ENCODE measurements around the gene PADI2. TPM values are rescaled to one million over a fixed set of nuclear protein-coding genes. Genes with fewer than 3 reads are reported as not detected.
"Not testable (repeated sequence)": the region's sequence is repeated elsewhere in the genome, so short reads cannot be mapped to it uniquely, and the experiment has no call there.

Gene PADI2
- total RNA-seq, 4 donors from 2014 or later: 156 to 176 (median 171) TPM

DNA sequence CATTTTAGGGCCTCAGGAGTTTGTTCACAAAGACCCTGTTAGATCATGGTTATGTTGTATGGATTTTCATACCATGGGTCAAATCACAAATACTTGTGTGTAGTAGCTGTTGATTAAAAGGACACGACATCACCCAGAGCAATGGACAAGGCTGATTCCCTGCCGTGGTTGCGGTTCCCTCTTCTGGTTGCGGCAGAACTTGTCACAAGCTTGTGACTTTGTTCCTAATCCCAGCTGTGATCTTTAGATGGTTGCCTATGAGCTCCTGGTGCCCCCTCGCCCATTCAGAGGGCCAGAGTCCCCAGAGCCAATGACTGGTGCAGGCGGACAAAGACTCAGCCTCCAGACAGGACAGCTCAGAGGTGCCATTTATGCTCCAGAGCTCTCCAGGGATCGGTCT, 53.6 kb downstream of the PADI2 start:
- intact Hi-C loops (cut with DNase I; ENCODE audit: low total_unique reads) (no loop called here), in situ Hi-C loops (cut with MboI; ENCODE audit: low sequenced_read_pairs in 4 of 4) (loop anchor here in 1 of 4 donors (10.0 kb wide), 1 partner anchor 59 kb away; no protein-coding TSS in a partner anchor)
- H3K4me1 ChIP-seq: peaks cover 27 to 31% of the 10 kb centered on the region in 2 donors
- peak overlapping the region in 3 of 4 donors; percentile 78 to 85 (median 83) for H3K27ac ChIP-seq
- peak in 1 of 2 donors; percentile 12 for DNase-seq
- no peaks in the 10 kb centered on the region for H3K9me3 ChIP-seq
- H3K27me3 ChIP-seq: no peaks in the 10 kb centered on the region
- H3K36me3 ChIP-seq: peaks cover 0 to 20% of the 10 kb centered on the region in 2 donors
- ATAC-seq: no peak
- TF ChIP-seq POLR2A (IDR thresholded peaks at IDR 0.05): no peak
- no peak for TF ChIP-seq CTCF (IDR thresholded peaks at IDR 0.05 in 4 of 5, conservative IDR thresholded peaks at IDR 0.05 in 1 of 5)
- H3K4me3 ChIP-seq: no peak overlapping the region

DNA sequence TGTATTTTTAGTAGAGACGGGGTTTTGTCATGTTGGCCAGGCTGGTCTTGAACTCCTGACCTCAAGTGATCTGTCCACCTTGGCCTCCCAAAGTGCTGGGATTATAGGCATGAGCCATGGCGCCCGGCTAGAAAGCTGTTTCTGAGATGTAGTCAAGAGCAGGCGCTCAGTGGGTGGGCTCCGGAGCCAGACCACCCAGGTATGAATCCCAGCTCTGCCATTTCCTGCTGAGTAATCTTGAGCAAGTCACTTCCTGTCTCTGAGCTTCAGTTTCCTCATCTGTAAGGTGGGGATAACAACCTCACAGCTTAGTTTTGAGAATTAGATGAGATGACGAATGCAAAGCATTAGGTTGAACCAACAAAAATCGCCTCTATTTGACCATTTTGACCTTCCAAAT, 56.5 kb downstream of the PADI2 start:
- Histone ChIP-seq H3K27ac (peak overlapping the region; percentile 76 to 85 (median 80)), H3K4me1 (peaks cover 35 to 38% of the 10 kb centered on the region in 2 donors)
- peak in 1 of 2 donors; percentile 9 for DNase-seq
- H3K36me3 ChIP-seq, ATAC-seq, H3K9me3 ChIP-seq, H3K27me3 ChIP-seq, H3K4me3 ChIP-seq: not testable (repeated sequence)
- intact Hi-C loops (cut with DNase I; ENCODE audit: low total_unique reads): loop anchor here (2.0 to 5.0 kb wide), 2 partner anchors 36 to 275 kb away; no protein-coding TSS in a partner anchor
- in situ Hi-C loops (cut with MboI; ENCODE audit: low sequenced_read_pairs in 4 of 4): loop anchor here (5.0 to 10.0 kb wide), 3 partner anchors 60 to 175 kb away; no protein-coding TSS in a partner anchor

GRCh38 chr1:17061892-17062291, 57.4 kb downstream of the PADI2 start:
- DNase-seq: peak in 1 of 2 donors; percentile 1
- TF ChIP-seq POLR2A (IDR thresholded peaks at IDR 0.05) (no peak), CTCF (IDR thresholded peaks at IDR 0.05 in 4 of 5, conservative IDR thresholded peaks at IDR 0.05 in 1 of 5) (no peak)
- in situ Hi-C loops (cut with MboI; ENCODE audit: low sequenced_read_pairs in 4 of 4) (loop anchor here (5.0 to 10.0 kb wide), 3 partner anchors 60 to 175 kb away; no protein-coding TSS in a partner anchor), intact Hi-C loops (cut with DNase I; ENCODE audit: low total_unique reads) (loop anchor here (2.0 to 5.0 kb wide), 2 partner anchors 37 to 275 kb away; no protein-coding TSS in a partner anchor)
- Histone ChIP-seq H3K4me1 (peaks cover 32 to 34% of the 10 kb centered on the region in 2 donors), H3K9me3 (no peaks in the 10 kb centered on the region), H3K36me3 (no peaks in the 10 kb centered on the region), H3K4me3 (no peak overlapping the region), H3K27me3 (no peaks in the 10 kb centered on the region), H3K27ac (peak overlapping the region in 2 of 4 donors; percentile 6 to 78)
- ATAC-seq: no peak

DNA sequence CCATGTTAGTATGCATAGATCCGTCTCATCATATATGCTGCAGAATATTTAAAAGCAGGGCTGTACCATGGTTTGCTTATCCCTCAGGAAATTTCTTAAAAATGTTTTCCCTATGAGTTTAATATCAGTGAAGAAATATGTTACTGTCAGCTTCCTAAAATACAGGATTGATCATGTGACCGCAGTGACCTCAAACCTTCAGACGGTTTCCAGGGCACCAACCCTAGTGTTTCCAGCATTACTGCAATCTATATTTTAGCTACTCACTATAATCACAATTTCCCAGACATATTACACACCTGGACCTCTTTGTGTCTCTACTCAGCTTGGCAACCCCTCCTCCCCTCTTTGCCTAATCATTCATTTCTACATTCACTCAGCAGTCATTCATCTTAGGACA, 57.8 kb downstream of the PADI2 start:
- intact Hi-C loops (cut with DNase I; ENCODE audit: low total_unique reads) (loop anchor here (5.0 kb wide), 1 partner anchor 276 kb away; no protein-coding TSS in a partner anchor), in situ Hi-C loops (cut with MboI; ENCODE audit: low sequenced_read_pairs in 4 of 4) (loop anchor here (5.0 to 10.0 kb wide), 3 partner anchors 61 to 176 kb away; no protein-coding TSS in a partner anchor)
- ATAC-seq (no peak), DNase-seq (peak in 1 of 2 donors; percentile 2)
- H3K36me3 ChIP-seq: no peaks in the 10 kb centered on the region
- H3K4me3 ChIP-seq: no peak overlapping the region
- no peaks in the 10 kb centered on the region for H3K27me3 ChIP-seq
- TF ChIP-seq POLR2A (IDR thresholded peaks at IDR 0.05) (no peak), CTCF (IDR thresholded peaks at IDR 0.05 in 4 of 5, conservative IDR thresholded peaks at IDR 0.05 in 1 of 5) (no peak)
- H3K4me1 ChIP-seq: peaks cover 32% of the 10 kb centered on the region in 2 donors
- H3K9me3 ChIP-seq: no peaks in the 10 kb centered on the region
- peak overlapping the region in 2 of 4 donors; percentile 6 to 78 for H3K27ac ChIP-seq

GRCh38 chr1:17060306-17060749, 58.9 kb downstream of the PADI2 start:
- Histone ChIP-seq H3K27me3 (no peaks in the 10 kb centered on the region), H3K4me3 (no peak overlapping the region), H3K9me3 (no peaks in the 10 kb centered on the region), H3K36me3 (no peaks in the 10 kb centered on the region), H3K27ac (no peak overlapping the region), H3K4me1 (peaks cover 32% of the 10 kb centered on the region in 2 donors)
- intact Hi-C loops (cut with DNase I; ENCODE audit: low total_unique reads): loop anchor here (5.0 kb wide), 1 partner anchor 277 kb away; no protein-coding TSS in a partner anchor
- in situ Hi-C loops (cut with MboI; ENCODE audit: low sequenced_read_pairs in 4 of 4): loop anchor here (5.0 to 10.0 kb wide), 3 partner anchors 62 to 177 kb away; no protein-coding TSS in a partner anchor
- TF ChIP-seq CTCF (IDR thresholded peaks at IDR 0.05 in 4 of 5, conservative IDR thresholded peaks at IDR 0.05 in 1 of 5) (no peak), POLR2A (IDR thresholded peaks at IDR 0.05) (no peak)
- ATAC-seq (no peak), DNase-seq (peak in 1 of 2 donors; percentile 1)

Measured in gastrocnemius medialis (tissue), 4 donors.